Measurements from ENCODE around the gene NMRK1.

DNA sequence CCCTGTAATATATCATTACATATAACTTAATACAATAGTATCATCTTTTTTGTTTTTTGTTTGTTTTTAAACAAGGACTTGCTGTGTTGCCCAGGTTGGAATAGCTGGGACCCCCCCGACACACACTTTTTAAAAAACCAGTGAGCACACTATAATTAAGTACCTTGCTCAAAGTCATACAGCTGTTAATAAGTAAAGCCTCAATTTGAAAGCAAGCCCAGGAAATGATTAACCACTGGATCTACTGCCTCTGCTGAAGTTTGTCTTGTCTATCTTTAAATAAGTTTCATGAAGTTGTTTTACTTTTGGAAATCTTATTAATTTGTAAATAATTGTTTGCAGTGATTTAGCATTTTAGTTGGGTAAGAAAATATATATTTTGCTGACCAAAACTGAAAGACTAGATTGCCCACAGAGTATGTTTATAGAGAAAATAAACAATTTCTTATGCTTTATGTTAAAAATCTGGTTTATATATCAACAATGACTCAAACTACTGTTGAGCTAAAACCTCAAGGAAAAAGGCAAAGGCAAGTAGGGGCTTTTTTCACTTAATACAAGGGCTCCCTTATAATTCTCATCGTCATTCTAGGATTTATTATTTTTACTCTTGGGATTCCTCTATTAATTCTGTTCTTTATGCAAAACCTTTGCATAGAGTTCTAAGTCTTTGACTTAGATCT is 54.0 kb downstream of the NMRK1 start:
- TF ChIP-seq, protein P1, sequence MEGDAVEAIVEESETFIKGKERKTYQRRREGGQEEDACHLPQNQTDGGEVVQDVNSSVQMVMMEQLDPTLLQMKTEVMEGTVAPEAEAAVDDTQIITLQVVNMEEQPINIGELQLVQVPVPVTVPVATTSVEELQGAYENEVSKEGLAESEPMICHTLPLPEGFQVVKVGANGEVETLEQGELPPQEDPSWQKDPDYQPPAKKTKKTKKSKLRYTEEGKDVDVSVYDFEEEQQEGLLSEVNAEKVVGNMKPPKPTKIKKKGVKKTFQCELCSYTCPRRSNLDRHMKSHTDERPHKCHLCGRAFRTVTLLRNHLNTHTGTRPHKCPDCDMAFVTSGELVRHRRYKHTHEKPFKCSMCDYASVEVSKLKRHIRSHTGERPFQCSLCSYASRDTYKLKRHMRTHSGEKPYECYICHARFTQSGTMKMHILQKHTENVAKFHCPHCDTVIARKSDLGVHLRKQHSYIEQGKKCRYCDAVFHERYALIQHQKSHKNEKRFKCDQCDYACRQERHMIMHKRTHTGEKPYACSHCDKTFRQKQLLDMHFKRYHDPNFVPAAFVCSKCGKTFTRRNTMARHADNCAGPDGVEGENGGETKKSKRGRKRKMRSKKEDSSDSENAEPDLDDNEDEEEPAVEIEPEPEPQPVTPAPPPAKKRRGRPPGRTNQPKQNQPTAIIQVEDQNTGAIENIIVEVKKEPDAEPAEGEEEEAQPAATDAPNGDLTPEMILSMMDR (IDR thresholded peaks at IDR 0.05): no peak
- no peak for TF ChIP-seq POLR2AphosphoS5 (IDR thresholded peaks at IDR 0.05)
